Breast epithelium (tissue), 4 donors: ENCODE measurements around the gene PHACTR4. TPM values are rescaled to one million over a fixed set of nuclear protein-coding genes. Genes with fewer than 3 reads are reported as not detected.
"Not testable (repeated sequence)": the region's sequence is repeated elsewhere in the genome, so short reads cannot be mapped to it uniquely, and the experiment has no call there.

Source experiments
- DNase-seq, 2 donors: peaks; one replicate each; pipeline ENCODE4 v3.0.0-alpha.2; 2019; ENCODE audit warnings: low spot score in 2 of 2
- H3K27ac ChIP-seq, 2 donors: fragments of 200-600 bp; sonication (generic) in 1 of 2; one replicate each; pipeline ENCODE4 v1.5.1; 2016 to 2019; ENCODE audit warnings: mild to moderate bottlenecking in 1 of 2
- H3K27me3 ChIP-seq, 2 donors: fragments of 200-600 bp; sonication (generic) in 1 of 2; one replicate each; pipeline versions ENCODE4 v1.5.1 to v1.6.0; 2017 to 2019; ENCODE audit warnings: control low read depth in 1 of 2, mild to moderate bottlenecking in 1 of 2
- H3K36me3 ChIP-seq: fragments of 200-600 bp; one replicate; pipeline ENCODE4 v1.5.1; 2019
- H3K4me1 ChIP-seq, 2 donors: fragments of 200-600 bp; sonication (generic); one replicate each; pipeline ENCODE4 v1.5.1; 2016 to 2019; ENCODE audit warnings: control low read depth in 1 of 2
- H3K4me3 ChIP-seq, 3 donors: fragments of 200-600 bp; sonication (generic); 1 replicate in 2 of 3; 2 replicates in 1 of 3; pipeline ENCODE4 v1.5.1; 2016 to 2019; ENCODE audit warnings: mild to moderate bottlenecking in 3 of 3, moderate library complexity in 2 of 3
- H3K9me3 ChIP-seq, 2 donors: fragments of 200-600 bp; sonication (generic) in 1 of 2; one replicate each; pipeline ENCODE4 v1.5.1; 2016 to 2019; ENCODE audit warnings: control low read depth in 1 of 2
- POLR2A ChIP-seq: fragments of 450-650 bp; IDR thresholded peaks from one replicate; pipeline ENCODE4 v1.6.1; 2016; ENCODE audit warnings: antibody characterized with exemption, mild to moderate bottlenecking, moderate library complexity
- POLR2AphosphoS5 ChIP-seq, 3 donors: sonication (generic); formaldehyde crosslinking; IDR thresholded peaks; one replicate each; pipeline ENCODE4 v1.6.1; 2017; ENCODE audit warnings: antibody characterized with exemption in 3 of 3
- intact Hi-C: fragments of 100-400 bp; cut with DNase I; formaldehyde crosslinking; loops from one replicate; pipeline ENCODE4 v1.15.1; 2023; ENCODE audit warnings: low total_unique reads
- total RNA-seq, 3 donors: library from RNA; depleted of rRNA; stranded (reverse); fragments of >200 nt; gene quantifications; one replicate each; pipeline ENCODE4 v1.1.0, GENCODE V29; 2016
- TF ChIP-seq, protein P1 (sequence below), 3 donors: fragments of 450-650 bp; IDR thresholded peaks; one replicate each; pipeline ENCODE4 v1.5.1; 2016 to 2017; ENCODE audit warnings: antibody characterized with exemption in 3 of 3, mild to moderate bottlenecking in 3 of 3, moderate library complexity in 3 of 3

PHACTR4 gene
- total RNA-seq, 3 donors from 2014 or later, result 17.1 to 29.6 (median 25.9) TPM

GRCh38 chr1:28457678-28458077 is 88.1 kb downstream of the PHACTR4 start:
- H3K4me1 ChIP-seq, result no peaks in the 10 kb centered on the region
- H3K9me3 ChIP-seq, result no peaks in the 10 kb centered on the region
- DNase-seq, result no peak
- TF ChIP-seq, protein P1, sequence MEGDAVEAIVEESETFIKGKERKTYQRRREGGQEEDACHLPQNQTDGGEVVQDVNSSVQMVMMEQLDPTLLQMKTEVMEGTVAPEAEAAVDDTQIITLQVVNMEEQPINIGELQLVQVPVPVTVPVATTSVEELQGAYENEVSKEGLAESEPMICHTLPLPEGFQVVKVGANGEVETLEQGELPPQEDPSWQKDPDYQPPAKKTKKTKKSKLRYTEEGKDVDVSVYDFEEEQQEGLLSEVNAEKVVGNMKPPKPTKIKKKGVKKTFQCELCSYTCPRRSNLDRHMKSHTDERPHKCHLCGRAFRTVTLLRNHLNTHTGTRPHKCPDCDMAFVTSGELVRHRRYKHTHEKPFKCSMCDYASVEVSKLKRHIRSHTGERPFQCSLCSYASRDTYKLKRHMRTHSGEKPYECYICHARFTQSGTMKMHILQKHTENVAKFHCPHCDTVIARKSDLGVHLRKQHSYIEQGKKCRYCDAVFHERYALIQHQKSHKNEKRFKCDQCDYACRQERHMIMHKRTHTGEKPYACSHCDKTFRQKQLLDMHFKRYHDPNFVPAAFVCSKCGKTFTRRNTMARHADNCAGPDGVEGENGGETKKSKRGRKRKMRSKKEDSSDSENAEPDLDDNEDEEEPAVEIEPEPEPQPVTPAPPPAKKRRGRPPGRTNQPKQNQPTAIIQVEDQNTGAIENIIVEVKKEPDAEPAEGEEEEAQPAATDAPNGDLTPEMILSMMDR (IDR thresholded peaks at IDR 0.05), result no peak
- TF ChIP-seq POLR2A (no peak), POLR2AphosphoS5 (IDR thresholded peaks at IDR 0.05) (no peak)
- no peaks in the 10 kb centered on the region for H3K36me3 ChIP-seq
- no peak overlapping the region for H3K4me3 ChIP-seq
- H3K27ac ChIP-seq, result no peak overlapping the region
- H3K27me3 ChIP-seq, result no peaks in the 10 kb centered on the region
- intact Hi-C loops, result no loop called here

- DNase-seq, result no peak
- intact Hi-C loops, result no loop called here
- H3K9me3 ChIP-seq, result no peaks in the 10 kb centered on the region
- H3K4me1 ChIP-seq, result no peaks in the 10 kb centered on the region
- H3K27ac ChIP-seq, result no peak overlapping the region
- H3K27me3 ChIP-seq, result no peaks in the 10 kb centered on the region
- H3K36me3 ChIP-seq, result no peaks in the 10 kb centered on the region
- TF ChIP-seq POLR2AphosphoS5 (IDR thresholded peaks at IDR 0.05) (no peak), POLR2A (no peak)
- TF ChIP-seq, protein P1 (IDR thresholded peaks at IDR 0.05), result no peak
- no peak overlapping the region for H3K4me3 ChIP-seq
Observed at GRCh38 chr1:28458237-28459228, 89.0 kb downstream of the PHACTR4 start.

- Histone ChIP-seq H3K27ac (no peak overlapping the region), H3K36me3 (no peaks in the 10 kb centered on the region), H3K9me3 (no peaks in the 10 kb centered on the region), H3K4me1 (no peaks in the 10 kb centered on the region), H3K4me3 (no peak overlapping the region), H3K27me3 (no peaks in the 10 kb centered on the region)
- intact Hi-C loops, result no loop called here
- TF ChIP-seq POLR2AphosphoS5 (IDR thresholded peaks at IDR 0.05) (no peak), POLR2A (no peak)
- TF ChIP-seq, protein P1 (IDR thresholded peaks at IDR 0.05), result no peak
- DNase-seq, result no peak
Observed at GRCh38 chr1:28466226-28466778, 96.8 kb downstream of the PHACTR4 start.

GRCh38 chr1:28470146-28470545 is 100.6 kb downstream of the PHACTR4 start:
- intact Hi-C loops, result no loop called here
- TF ChIP-seq POLR2A (no peak), POLR2AphosphoS5 (IDR thresholded peaks at IDR 0.05) (no peak)
- TF ChIP-seq, protein P1 (IDR thresholded peaks at IDR 0.05), result no peak
- DNase-seq, result no peak
- Histone ChIP-seq H3K27me3 (no peaks in the 10 kb centered on the region), H3K4me1 (no peaks in the 10 kb centered on the region), H3K4me3 (no peak overlapping the region), H3K27ac (no peak overlapping the region), H3K9me3 (no peaks in the 10 kb centered on the region), H3K36me3 (no peaks in the 10 kb centered on the region)

GRCh38 chr1:28479497-28479896 is 110.0 kb downstream of the PHACTR4 start:
- H3K4me3 ChIP-seq, DNase-seq, H3K4me1 ChIP-seq, H3K36me3 ChIP-seq, H3K27me3 ChIP-seq, intact Hi-C loops, H3K9me3 ChIP-seq, H3K27ac ChIP-seq: not testable (repeated sequence)
